ENCODE results near the gene DMPK.
"Not testable (repeated sequence)": the region's sequence is repeated elsewhere in the genome, so short reads cannot be mapped to it uniquely, and the experiment has no call there.

Gene DMPK

GRCh38 chr19:45768984-45769782 lies 13.1 kb downstream of the DMPK start, which contains the start of gene SIX5:
Gene SIX5 (minus strand): TSS chr19:45769252. CDS start chr19:45768844, 408 bp downstream.
- peak; percentile 85 to 86 for DNase-seq (ENCODE audit: low read depth in 2 of 2)

GRCh38 chr19:45768655-45768983 lies 13.7 kb downstream of the DMPK start:
- no peak for DNase-seq (ENCODE audit: low read depth in 2 of 2)

- DNase-seq (ENCODE audit: low read depth in 2 of 2): no peak
Observed at GRCh38 chr19:45767881-45768654, 14.2 kb downstream of the DMPK start.

GRCh38 chr19:45767410-45767880 lies 14.8 kb downstream of the DMPK start:
- no peak for DNase-seq (ENCODE audit: low read depth in 2 of 2)

- DNase-seq (ENCODE audit: low read depth in 2 of 2): no peak
Observed at GRCh38 chr19:45766869-45767346, 15.4 kb downstream of the DMPK start.

GRCh38 chr19:45766296-45766868 lies 15.9 kb downstream of the DMPK start:
- DNase-seq (ENCODE audit: low read depth in 2 of 2): no peak

- DNase-seq (ENCODE audit: low read depth in 2 of 2): no peak
Observed at GRCh38 chr19:45765702-45766295, 16.5 kb downstream of the DMPK start.

- DNase-seq (ENCODE audit: low read depth in 2 of 2): no peak
Observed at GRCh38 chr19:45764945-45765701, 17.2 kb downstream of the DMPK start.

GRCh38 chr19:45764475-45764874 lies 17.8 kb downstream of the DMPK start:
- DNase-seq (ENCODE audit: low read depth in 2 of 2): no peak

- DNase-seq (ENCODE audit: low read depth in 2 of 2): no peak
Observed at GRCh38 chr19:45763691-45764294, 18.5 kb downstream of the DMPK start.

GRCh38 chr19:45762870-45763631 lies 19.2 kb downstream of the DMPK start:
- no peak for DNase-seq (ENCODE audit: low read depth in 2 of 2)

GRCh38 chr19:45761714-45762113 lies 20.6 kb downstream of the DMPK start:
- DNase-seq (ENCODE audit: low read depth in 2 of 2): no peak

GRCh38 chr19:45758921-45759320 lies 23.4 kb downstream of the DMPK start:
- DNase-seq (ENCODE audit: low read depth in 2 of 2): no peak

GRCh38 chr19:45757695-45758094 lies 24.6 kb downstream of the DMPK start:
- DNase-seq (ENCODE audit: low read depth in 2 of 2): no peak

GRCh38 chr19:45754323-45754722 lies 28.0 kb downstream of the DMPK start:
- no peak for DNase-seq (ENCODE audit: low read depth in 2 of 2)

GRCh38 chr19:45753548-45753947 lies 28.7 kb downstream of the DMPK start:
- no peak for DNase-seq (ENCODE audit: low read depth in 2 of 2)

- DNase-seq (ENCODE audit: low read depth in 2 of 2): no peak
Observed at GRCh38 chr19:45752639-45753038, 29.7 kb downstream of the DMPK start.

GRCh38 chr19:45751483-45751882 lies 30.8 kb downstream of the DMPK start:
- DNase-seq (ENCODE audit: low read depth in 2 of 2): not testable (repeated sequence)

- DNase-seq (ENCODE audit: low read depth in 2 of 2): no peak
Observed at GRCh38 chr19:45747513-45747912, 34.8 kb downstream of the DMPK start.

GRCh38 chr19:45746866-45747265 lies 35.4 kb downstream of the DMPK start:
- no peak for DNase-seq (ENCODE audit: low read depth in 2 of 2)
